ENCODE results near the gene TMEM38B. TPM values are rescaled to one million over a fixed set of nuclear protein-coding genes. Genes with fewer than 3 reads are reported as not detected.

TMEM38B gene
- total RNA-seq, 1 experiment from 2014 or later, result 14.5 TPM

GRCh38 chr9:105698348-105698870, 4.1 kb downstream of the TMEM38B start:
- H3T11ph ChIP-seq (ENCODE audit: low read length), result no peak overlapping the region
- no peak for DNase-seq
- Mint-ChIP-seq H3K4me1 (peaks cover 14 to 15% of the 10 kb centered on the region in 2 experiments), H3K27me3 (ENCODE audit: low read depth) (peaks cover 30% of the 10 kb centered on the region), H3K4me3 (no peak overlapping the region), H3K9me3 (no peaks in the 10 kb centered on the region; a peak in 1 of 5 replicates), H3K27ac (no peak overlapping the region), H3K36me3 (ENCODE audit: insufficient read depth in 1 of 3, low read depth in 3 of 3) (no peaks in the 10 kb centered on the region)
- H3K9me3 ChIP-seq (ENCODE audit: control insufficient read depth, low read depth, low read length), result no peaks in the 10 kb centered on the region
- H2AFZ ChIP-seq (ENCODE audit: low read length), result no peak overlapping the region
- no peaks in the 10 kb centered on the region for H3K79me1 ChIP-seq (ENCODE audit: insufficient read depth, low read depth, low read length, poor library complexity, severe bottlenecking)
- no peak overlapping the region for H2BK5ac ChIP-seq (ENCODE audit: insufficient read length, low read length)
- no peak overlapping the region for H2BK120ac ChIP-seq (ENCODE audit: low read depth, low read length, poor library complexity, severe bottlenecking)
- H4K5ac ChIP-seq (ENCODE audit: insufficient read length, low read depth, low read length), result no peak overlapping the region
- H4K8ac ChIP-seq (replicated peaks; ENCODE audit: insufficient read length, low read depth, low read length), result no peak overlapping the region
- WGBS (ENCODE audit: extremely low coverage, insufficient read length, low lambda C conversion rate), result no CpG with 5 or more reads among the region's 1 CpG
- no peak overlapping the region for H3K4ac ChIP-seq (ENCODE audit: low read depth, low read length)
- no peak overlapping the region for H3K23ac ChIP-seq (ENCODE audit: insufficient read length, low read depth, low read length)
- no peak overlapping the region for H3K4me2 ChIP-seq (ENCODE audit: insufficient read depth, insufficient read length, low read length)
- TF ChIP-seq CTCF (conservative IDR thresholded peaks at IDR 0.05), result no peak
- H3K56ac ChIP-seq (ENCODE audit: insufficient read length, low read depth, low read length), result no peak overlapping the region
- no peak overlapping the region for H3K18ac ChIP-seq (ENCODE audit: insufficient read length, low read depth, low read length)
- no peak overlapping the region for H2BK20ac ChIP-seq (ENCODE audit: low read depth, low read length, poor library complexity, severe bottlenecking)
- H3K23me2 ChIP-seq (ENCODE audit: insufficient read length, low read depth, low read length, poor library complexity, severe bottlenecking), result peaks cover 11% of the 10 kb centered on the region
- no peak overlapping the region for H3K9ac ChIP-seq (ENCODE audit: extremely low read depth, insufficient read length, low read length)
- H2AK5ac ChIP-seq (ENCODE audit: insufficient read length, low read length), result no peak overlapping the region
- no peak overlapping the region for H3K27ac ChIP-seq (ENCODE audit: insufficient read length, low read depth, low read length)
- no peaks in the 10 kb centered on the region for H4K20me1 ChIP-seq (ENCODE audit: control insufficient read depth, insufficient read depth, insufficient read length)
- no peaks in the 10 kb centered on the region for H3K79me2 ChIP-seq (ENCODE audit: insufficient read depth, low read length)
- no peak overlapping the region for H2BK12ac ChIP-seq (ENCODE audit: insufficient read length, low read depth, low read length)
- H4K91ac ChIP-seq (ENCODE audit: insufficient read length, low read depth, low read length), result no peak overlapping the region
- H3K4me1 ChIP-seq (ENCODE audit: insufficient read depth, low read length), result no peaks in the 10 kb centered on the region
- H3K14ac ChIP-seq (ENCODE audit: insufficient read depth, low read length), result no peak overlapping the region
- H2BK15ac ChIP-seq (ENCODE audit: low read depth, low read length), result no peak overlapping the region
- peaks cover 12% of the 10 kb centered on the region; the same call in 1 of the 2 replicates for H3K27me3 ChIP-seq (ENCODE audit: insufficient read depth, low read length)

Measured in H9 (cell line).